ENCODE data around the gene MPZL1. TPM values are rescaled to one million over a fixed set of nuclear protein-coding genes. Genes with fewer than 3 reads are reported as not detected.

MPZL1 gene
- total RNA-seq, 1 experiment from 2014 or later: 71.7 TPM

DNA sequence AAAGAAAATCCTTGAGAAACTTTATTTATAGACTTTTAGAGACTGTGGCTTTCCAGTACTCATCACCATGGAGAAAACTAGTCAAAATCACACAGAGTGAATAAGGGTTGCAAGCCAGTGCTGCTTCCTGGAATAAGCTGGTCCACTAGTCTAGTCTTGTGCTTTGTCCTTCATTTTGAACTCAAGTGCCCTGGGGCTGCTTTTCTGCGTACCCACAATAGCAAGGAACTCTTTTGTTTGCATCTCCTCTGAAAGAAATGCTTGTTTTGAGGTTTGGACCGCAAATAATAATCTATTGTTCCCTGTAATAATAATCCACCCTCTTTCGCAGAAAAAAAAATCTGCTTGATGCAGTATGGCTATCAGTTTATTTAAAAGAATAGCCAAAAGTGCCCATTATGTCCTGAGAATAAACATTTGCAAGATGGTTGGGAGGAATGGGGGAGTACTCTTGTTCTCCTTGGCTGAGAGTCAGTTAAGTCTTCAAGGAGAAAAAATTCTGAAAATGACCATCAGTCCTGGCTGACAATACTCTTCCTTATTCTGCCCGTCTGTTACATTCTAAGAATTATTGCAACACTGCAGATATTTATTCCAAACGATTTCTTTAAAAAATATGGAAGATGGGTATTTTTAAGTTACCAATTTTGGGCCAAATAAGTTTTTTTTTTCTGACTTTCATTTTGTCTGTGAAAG lies 41.9 kb downstream of the MPZL1 start:
- Mint-ChIP-seq H3K36me3 (peaks cover 27% of the 10 kb centered on the region), H3K4me1 (peaks cover 24% of the 10 kb centered on the region), H3K4me3 (no peak overlapping the region), H3K9me3 (no peaks in the 10 kb centered on the region), H3K27ac (no peak overlapping the region), H3K27me3 (ENCODE audit: low read depth) (peaks cover 34% of the 10 kb centered on the region)
- CTCF ChIA-PET: interaction anchor here (1.5 kb wide), 1 partner anchor 40 kb away, joined by 7 read pairs; no protein-coding TSS in a partner anchor
- no peak for ATAC-seq
- TF ChIP-seq, protein P1, sequence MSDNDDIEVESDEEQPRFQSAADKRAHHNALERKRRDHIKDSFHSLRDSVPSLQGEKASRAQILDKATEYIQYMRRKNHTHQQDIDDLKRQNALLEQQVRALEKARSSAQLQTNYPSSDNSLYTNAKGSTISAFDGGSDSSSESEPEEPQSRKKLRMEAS (CRISPR knock-in tag; IDR thresholded peaks at IDR 0.05): no peak
- no peak for TF ChIP-seq TEAD1 (CRISPR knock-in tag; IDR thresholded peaks at IDR 0.05)
- no peak for TF ChIP-seq JAZF1 (CRISPR knock-in tag; IDR thresholded peaks at IDR 0.05)
- TF ChIP-seq, protein P2, sequence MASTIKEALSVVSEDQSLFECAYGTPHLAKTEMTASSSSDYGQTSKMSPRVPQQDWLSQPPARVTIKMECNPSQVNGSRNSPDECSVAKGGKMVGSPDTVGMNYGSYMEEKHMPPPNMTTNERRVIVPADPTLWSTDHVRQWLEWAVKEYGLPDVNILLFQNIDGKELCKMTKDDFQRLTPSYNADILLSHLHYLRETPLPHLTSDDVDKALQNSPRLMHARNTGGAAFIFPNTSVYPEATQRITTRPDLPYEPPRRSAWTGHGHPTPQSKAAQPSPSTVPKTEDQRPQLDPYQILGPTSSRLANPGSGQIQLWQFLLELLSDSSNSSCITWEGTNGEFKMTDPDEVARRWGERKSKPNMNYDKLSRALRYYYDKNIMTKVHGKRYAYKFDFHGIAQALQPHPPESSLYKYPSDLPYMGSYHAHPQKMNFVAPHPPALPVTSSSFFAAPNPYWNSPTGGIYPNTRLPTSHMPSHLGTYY (CRISPR knock-in tag; IDR thresholded peaks at IDR 0.05): no peak
- no peak for TF ChIP-seq ZNF232 (CRISPR knock-in tag; IDR thresholded peaks at IDR 0.05)
- no peak for TF ChIP-seq ZNF423 (CRISPR knock-in tag; IDR thresholded peaks at IDR 0.05)
- no peak for TF ChIP-seq TEAD4 (CRISPR knock-in tag; IDR thresholded peaks at IDR 0.05)
- TF ChIP-seq, protein P3, sequence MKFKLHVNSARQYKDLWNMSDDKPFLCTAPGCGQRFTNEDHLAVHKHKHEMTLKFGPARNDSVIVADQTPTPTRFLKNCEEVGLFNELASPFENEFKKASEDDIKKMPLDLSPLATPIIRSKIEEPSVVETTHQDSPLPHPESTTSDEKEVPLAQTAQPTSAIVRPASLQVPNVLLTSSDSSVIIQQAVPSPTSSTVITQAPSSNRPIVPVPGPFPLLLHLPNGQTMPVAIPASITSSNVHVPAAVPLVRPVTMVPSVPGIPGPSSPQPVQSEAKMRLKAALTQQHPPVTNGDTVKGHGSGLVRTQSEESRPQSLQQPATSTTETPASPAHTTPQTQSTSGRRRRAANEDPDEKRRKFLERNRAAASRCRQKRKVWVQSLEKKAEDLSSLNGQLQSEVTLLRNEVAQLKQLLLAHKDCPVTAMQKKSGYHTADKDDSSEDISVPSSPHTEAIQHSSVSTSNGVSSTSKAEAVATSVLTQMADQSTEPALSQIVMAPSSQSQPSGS (CRISPR knock-in tag; IDR thresholded peaks at IDR 0.05; ENCODE audit: borderline replicate concordance, low read depth): no peak
- TF ChIP-seq EMX1 (CRISPR knock-in tag; IDR thresholded peaks at IDR 0.05): no peak
- TF ChIP-seq, protein P4, sequence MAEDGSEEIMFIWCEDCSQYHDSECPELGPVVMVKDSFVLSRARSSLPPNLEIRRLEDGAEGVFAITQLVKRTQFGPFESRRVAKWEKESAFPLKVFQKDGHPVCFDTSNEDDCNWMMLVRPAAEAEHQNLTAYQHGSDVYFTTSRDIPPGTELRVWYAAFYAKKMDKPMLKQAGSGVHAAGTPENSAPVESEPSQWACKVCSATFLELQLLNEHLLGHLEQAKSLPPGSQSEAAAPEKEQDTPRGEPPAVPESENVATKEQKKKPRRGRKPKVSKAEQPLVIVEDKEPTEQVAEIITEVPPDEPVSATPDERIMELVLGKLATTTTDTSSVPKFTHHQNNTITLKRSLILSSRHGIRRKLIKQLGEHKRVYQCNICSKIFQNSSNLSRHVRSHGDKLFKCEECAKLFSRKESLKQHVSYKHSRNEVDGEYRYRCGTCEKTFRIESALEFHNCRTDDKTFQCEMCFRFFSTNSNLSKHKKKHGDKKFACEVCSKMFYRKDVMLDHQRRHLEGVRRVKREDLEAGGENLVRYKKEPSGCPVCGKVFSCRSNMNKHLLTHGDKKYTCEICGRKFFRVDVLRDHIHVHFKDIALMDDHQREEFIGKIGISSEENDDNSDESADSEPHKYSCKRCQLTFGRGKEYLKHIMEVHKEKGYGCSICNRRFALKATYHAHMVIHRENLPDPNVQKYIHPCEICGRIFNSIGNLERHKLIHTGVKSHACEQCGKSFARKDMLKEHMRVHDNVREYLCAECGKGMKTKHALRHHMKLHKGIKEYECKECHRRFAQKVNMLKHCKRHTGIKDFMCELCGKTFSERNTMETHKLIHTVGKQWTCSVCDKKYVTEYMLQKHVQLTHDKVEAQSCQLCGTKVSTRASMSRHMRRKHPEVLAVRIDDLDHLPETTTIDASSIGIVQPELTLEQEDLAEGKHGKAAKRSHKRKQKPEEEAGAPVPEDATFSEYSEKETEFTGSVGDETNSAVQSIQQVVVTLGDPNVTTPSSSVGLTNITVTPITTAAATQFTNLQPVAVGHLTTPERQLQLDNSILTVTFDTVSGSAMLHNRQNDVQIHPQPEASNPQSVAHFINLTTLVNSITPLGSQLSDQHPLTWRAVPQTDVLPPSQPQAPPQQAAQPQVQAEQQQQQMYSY (CRISPR knock-in tag; IDR thresholded peaks at IDR 0.05): no peak
- no peak for TF ChIP-seq RELA (CRISPR knock-in tag; IDR thresholded peaks at IDR 0.05; ENCODE audit: borderline replicate concordance)
- TF ChIP-seq OVOL2 (CRISPR knock-in tag; IDR thresholded peaks at IDR 0.05; ENCODE audit: borderline replicate concordance): no peak
- TF ChIP-seq, protein P5, sequence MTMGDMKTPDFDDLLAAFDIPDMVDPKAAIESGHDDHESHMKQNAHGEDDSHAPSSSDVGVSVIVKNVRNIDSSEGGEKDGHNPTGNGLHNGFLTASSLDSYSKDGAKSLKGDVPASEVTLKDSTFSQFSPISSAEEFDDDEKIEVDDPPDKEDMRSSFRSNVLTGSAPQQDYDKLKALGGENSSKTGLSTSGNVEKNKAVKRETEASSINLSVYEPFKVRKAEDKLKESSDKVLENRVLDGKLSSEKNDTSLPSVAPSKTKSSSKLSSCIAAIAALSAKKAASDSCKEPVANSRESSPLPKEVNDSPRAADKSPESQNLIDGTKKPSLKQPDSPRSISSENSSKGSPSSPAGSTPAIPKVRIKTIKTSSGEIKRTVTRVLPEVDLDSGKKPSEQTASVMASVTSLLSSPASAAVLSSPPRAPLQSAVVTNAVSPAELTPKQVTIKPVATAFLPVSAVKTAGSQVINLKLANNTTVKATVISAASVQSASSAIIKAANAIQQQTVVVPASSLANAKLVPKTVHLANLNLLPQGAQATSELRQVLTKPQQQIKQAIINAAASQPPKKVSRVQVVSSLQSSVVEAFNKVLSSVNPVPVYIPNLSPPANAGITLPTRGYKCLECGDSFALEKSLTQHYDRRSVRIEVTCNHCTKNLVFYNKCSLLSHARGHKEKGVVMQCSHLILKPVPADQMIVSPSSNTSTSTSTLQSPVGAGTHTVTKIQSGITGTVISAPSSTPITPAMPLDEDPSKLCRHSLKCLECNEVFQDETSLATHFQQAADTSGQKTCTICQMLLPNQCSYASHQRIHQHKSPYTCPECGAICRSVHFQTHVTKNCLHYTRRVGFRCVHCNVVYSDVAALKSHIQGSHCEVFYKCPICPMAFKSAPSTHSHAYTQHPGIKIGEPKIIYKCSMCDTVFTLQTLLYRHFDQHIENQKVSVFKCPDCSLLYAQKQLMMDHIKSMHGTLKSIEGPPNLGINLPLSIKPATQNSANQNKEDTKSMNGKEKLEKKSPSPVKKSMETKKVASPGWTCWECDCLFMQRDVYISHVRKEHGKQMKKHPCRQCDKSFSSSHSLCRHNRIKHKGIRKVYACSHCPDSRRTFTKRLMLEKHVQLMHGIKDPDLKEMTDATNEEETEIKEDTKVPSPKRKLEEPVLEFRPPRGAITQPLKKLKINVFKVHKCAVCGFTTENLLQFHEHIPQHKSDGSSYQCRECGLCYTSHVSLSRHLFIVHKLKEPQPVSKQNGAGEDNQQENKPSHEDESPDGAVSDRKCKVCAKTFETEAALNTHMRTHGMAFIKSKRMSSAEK (CRISPR knock-in tag; IDR thresholded peaks at IDR 0.05; ENCODE audit: borderline replicate concordance): no peak
- TF ChIP-seq NFE2L1 (CRISPR knock-in tag; IDR thresholded peaks at IDR 0.05): no peak
- TF ChIP-seq, protein P6, sequence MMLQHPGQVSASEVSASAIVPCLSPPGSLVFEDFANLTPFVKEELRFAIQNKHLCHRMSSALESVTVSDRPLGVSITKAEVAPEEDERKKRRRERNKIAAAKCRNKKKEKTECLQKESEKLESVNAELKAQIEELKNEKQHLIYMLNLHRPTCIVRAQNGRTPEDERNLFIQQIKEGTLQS (CRISPR knock-in tag; conservative IDR thresholded peaks at IDR 0.05): no peak
- no peak for DNase-seq (ENCODE audit: low spot score)
- POLR2A ChIA-PET: no interaction called here

Data from WTC11 (cell line).